Ishikawa (cell line): Measurements from ENCODE around the gene CACNG4.

ENCODE experiments used
- REST ChIP-seq: IDR thresholded peaks from 2 replicates; pipeline ENCODE4 v1.6.1; 2012; ENCODE audit warnings: low read depth, mild to moderate bottlenecking
- YY1 ChIP-seq: IDR thresholded peaks from 2 replicates; pipeline ENCODE4 v1.6.1; 2012; ENCODE audit warnings: low read depth
- TF ChIP-seq, protein P1 (sequence below): IDR thresholded peaks from 2 replicates; pipeline ENCODE4 v1.6.1; 2012

- TF ChIP-seq REST, result no peak
- TF ChIP-seq YY1, result no peak
- TF ChIP-seq, protein P1, sequence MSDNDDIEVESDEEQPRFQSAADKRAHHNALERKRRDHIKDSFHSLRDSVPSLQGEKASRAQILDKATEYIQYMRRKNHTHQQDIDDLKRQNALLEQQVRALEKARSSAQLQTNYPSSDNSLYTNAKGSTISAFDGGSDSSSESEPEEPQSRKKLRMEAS, result no peak
Observed at GRCh38 chr17:66920435-66920834, 44.1 kb upstream of the CACNG4 start.
